HepG2 (cell line): ENCODE results near the gene ITGA6. TPM values are rescaled to one million over a fixed set of nuclear protein-coding genes. Genes with fewer than 3 reads are reported as not detected.

Experiments
- CEBPG ChIP-seq: IDR thresholded peaks from 2 replicates; pipeline ENCODE4 v1.6.1; 2016
- DNMT3B ChIP-seq: conservative IDR thresholded peaks from 2 replicates; pipeline ENCODE4 v1.6.1; 2016; ENCODE audit warnings: missing biosample characterization, control low read depth
- EEA1 ChIP-seq: sonication (generic); formaldehyde crosslinking; IDR thresholded peaks from 2 replicates; pipeline ENCODE4 v1.5.1; 2020; ENCODE audit warnings: mild to moderate bottlenecking, missing genetic modification reagents, borderline replicate concordance
- EP300 ChIP-seq, 3 experiments: sonication (generic) in 1 of 3; formaldehyde crosslinking in 1 of 3; IDR thresholded peaks; 2 replicates each; pipeline versions ENCODE4 v1.5.1 to v1.6.1; 2011 to 2020; ENCODE audit warnings: low read depth in 2 of 3, low read length in 2 of 3, borderline replicate concordance in 1 of 3, improper control_type of control experiment in 1 of 3, mild to moderate bottlenecking in 1 of 3, missing genetic modification reagents in 1 of 3, moderate library complexity in 1 of 3
- ETV5 ChIP-seq: IDR thresholded peaks from 2 replicates; pipeline ENCODE4 v1.6.1; 2018; ENCODE audit warnings: missing biosample characterization, missing genetic modification reagents, inconsistent platforms, borderline replicate concordance
- GPN1 ChIP-seq: sonication (generic); formaldehyde crosslinking; IDR thresholded peaks from 2 replicates; pipeline ENCODE4 v1.5.1; 2020; ENCODE audit warnings: missing genetic modification reagents, borderline replicate concordance
- KDM3A ChIP-seq: IDR thresholded peaks from 2 replicates; pipeline ENCODE4 v1.6.1; 2018; ENCODE audit warnings: low read depth, missing compliant biosample characterization
- KDM5B ChIP-seq: sonication (generic); formaldehyde crosslinking; IDR thresholded peaks from 2 replicates; pipeline ENCODE4 v1.4.0; 2020; ENCODE audit warnings: missing genetic modification reagents, mild to moderate bottlenecking, borderline replicate concordance
- MAZ ChIP-seq, 2 experiments: sonication (generic) in 1 of 2; formaldehyde crosslinking in 1 of 2; IDR thresholded peaks; 2 replicates each; pipeline versions ENCODE4 v1.5.0 to v1.6.1; 2012 to 2020; ENCODE audit warnings: low read depth in 2 of 2, mild to moderate bottlenecking in 2 of 2, borderline replicate concordance in 1 of 2, improper control_type of control experiment in 1 of 2, low read length in 1 of 2, missing genetic modification reagents in 1 of 2, moderate library complexity in 1 of 2
- NFKB2 ChIP-seq: sonication (generic); formaldehyde crosslinking; IDR thresholded peaks from 2 replicates; pipeline ENCODE4 v1.4.0; 2020; ENCODE audit warnings: missing genetic modification reagents, borderline replicate concordance
- NR2F1 ChIP-seq, 2 experiments: fragments of 450-650 bp in 1 of 2; formaldehyde crosslinking in 1 of 2; IDR thresholded peaks; 2 replicates each; pipeline versions ENCODE4 v1.5.0 to v1.6.1; 2016 to 2020; ENCODE audit warnings: mild to moderate bottlenecking in 1 of 2, missing compliant biosample characterization in 1 of 2, missing genetic modification reagents in 1 of 2, moderate library complexity in 1 of 2
- PATZ1 ChIP-seq: sonication (generic); formaldehyde crosslinking; IDR thresholded peaks from 2 replicates; pipeline ENCODE4 v1.4.0; 2020; ENCODE audit warnings: missing genetic modification reagents
- POLR2G ChIP-seq: fragments of 200-400 bp; formaldehyde crosslinking; IDR thresholded peaks from 2 replicates; pipeline ENCODE4 v1.6.1; 2018; ENCODE audit warnings: mild to moderate bottlenecking, low read depth, low read length, moderate library complexity
- REPIN1 ChIP-seq: sonication (generic); formaldehyde crosslinking; IDR thresholded peaks from 2 replicates; pipeline ENCODE4 v1.8.0; 2022; ENCODE audit warnings: missing genetic modification reagents, low read depth, mild to moderate bottlenecking, borderline replicate concordance
- RXRB ChIP-seq: IDR thresholded peaks from 2 replicates; pipeline ENCODE4 v1.6.1; 2016; ENCODE audit warnings: borderline replicate concordance, missing genetic modification reagents, missing compliant biosample characterization
- SALL2 ChIP-seq: sonication (generic); formaldehyde crosslinking; IDR thresholded peaks from 2 replicates; pipeline ENCODE4 v1.8.1; 2023; ENCODE audit warnings: mild to moderate bottlenecking, missing genetic modification reagents, inconsistent platforms
- TFDP2 ChIP-seq: sonication (generic); formaldehyde crosslinking; IDR thresholded peaks from 2 replicates; pipeline ENCODE4 v1.4.0; 2020; ENCODE audit warnings: missing genetic modification reagents
- ZMAT3 ChIP-seq: sonication (generic); formaldehyde crosslinking; conservative IDR thresholded peaks from 2 replicates; pipeline ENCODE4 v1.7.0; 2021; ENCODE audit warnings: missing genetic modification reagents
- ZNF263 ChIP-seq: sonication (generic); formaldehyde crosslinking; IDR thresholded peaks from 2 replicates; pipeline ENCODE4 v1.4.0; 2020; ENCODE audit warnings: missing genetic modification reagents
- ZNF34 ChIP-seq: sonication (generic); formaldehyde crosslinking; IDR thresholded peaks from 2 replicates; pipeline ENCODE4 v1.4.0; 2020; ENCODE audit warnings: mild to moderate bottlenecking, missing genetic modification reagents, borderline replicate concordance
- ZNF382 ChIP-seq: sonication (generic); formaldehyde crosslinking; IDR thresholded peaks from 2 replicates; pipeline ENCODE4 v1.5.0; 2020; ENCODE audit warnings: missing genetic modification reagents, mild to moderate bottlenecking, borderline replicate concordance
- ZNF562 ChIP-seq: sonication (generic); formaldehyde crosslinking; IDR thresholded peaks from 2 replicates; pipeline ENCODE4 v1.8.0; 2022; ENCODE audit warnings: missing genetic modification reagents, borderline replicate concordance
- ZNF567 ChIP-seq: sonication (generic); formaldehyde crosslinking; IDR thresholded peaks from 2 replicates; pipeline ENCODE4 v1.8.1; 2023; ENCODE audit warnings: mild to moderate bottlenecking, missing genetic modification reagents, borderline replicate concordance
- ZNF670 ChIP-seq: sonication (generic); formaldehyde crosslinking; IDR thresholded peaks from 2 replicates; pipeline ENCODE4 v1.8.0; 2022; ENCODE audit warnings: mild to moderate bottlenecking, missing genetic modification reagents, borderline replicate concordance
- ZNF782 ChIP-seq: sonication (generic); formaldehyde crosslinking; IDR thresholded peaks from 2 replicates; pipeline ENCODE4 v1.4.0; 2020; ENCODE audit warnings: missing genetic modification reagents, mild to moderate bottlenecking, borderline replicate concordance
- polyA plus RNA-seq, 8 experiments: library from polyadenylated mRNA; depleted of rRNA in 3 of 8; stranded (reverse) in 7 of 8; unstranded in 1 of 8; fragments of >200 nt; fragmentation: Illumina TruSeq in 4 of 8; extraction: Trizol in 4 of 8; gene quantifications; 2 replicates each; pipeline versions ENCODE4 v1.2.1 to v1.2.3, GENCODE V29; 2011 to 2016; ENCODE audit warnings: low read depth in 4 of 8, missing spikeins in 1 of 8, mixed read lengths in 1 of 8; ENCODE audit not compliant: insufficient read depth in 1 of 8
- total RNA-seq, 5 experiments: library from RNA; depleted of rRNA; stranded (reverse); fragments of >200 nt; fragmentation: Illumina TruSeq; extraction: Trizol; gene quantifications; 2 replicates each; pipeline ENCODE4 v1.2.3, GENCODE V29; 2016; ENCODE audit warnings: low read depth in 1 of 5

ITGA6 gene
- total and polyA plus RNA-seq, 2 of the 13 experiments (the other 11 are each of a cell fraction or from before 2014, with no cell fraction given) = 24.0 to 92.5 TPM

GRCh38 chr2:172465417-172466334, 38.3 kb downstream of the ITGA6 start (continued):
- TF ChIP-seq TFDP2 = no peak
- 0 out of 2 replicates have a peak, but pooled peaks have one; percentile 36 for TF ChIP-seq ZMAT3 (CRISPR knock-in tag)
- TF ChIP-seq ZNF34 (CRISPR knock-in tag) = 0 out of 2 replicates have a peak, but pooled peaks have one; percentile 26
- TF ChIP-seq ZNF263 (CRISPR knock-in tag) = peak; percentile 49; the same call in 1 of the 2 replicates
- peak; percentile 37; the same call in 1 of the 2 replicates for TF ChIP-seq POLR2G
- TF ChIP-seq ETV5 (CRISPR knock-in tag) = peak; percentile 7; the same call in 1 of the 2 replicates
- TF ChIP-seq MAZ (IDR thresholded peaks at IDR 0.05; ENCODE audit: borderline replicate concordance, low read depth, low read length) = peak; percentile 79
- TF ChIP-seq MAZ (CRISPR knock-in tag; IDR thresholded peaks at IDR 0.05; ENCODE audit: low read depth) = no peak
- TF ChIP-seq PATZ1 (CRISPR knock-in tag) = peak; percentile 85
- no peak for TF ChIP-seq ZNF670 (CRISPR knock-in tag)
- TF ChIP-seq ZNF562 (CRISPR knock-in tag) = no peak
- TF ChIP-seq SALL2 (CRISPR knock-in tag) = no peak
- TF ChIP-seq EEA1 (CRISPR knock-in tag) = no peak
- no peak; a peak in 1 of 4 replicates for TF ChIP-seq NR2F1 (CRISPR knock-in tag; IDR thresholded peaks at IDR 0.05)
- TF ChIP-seq EP300 (IDR thresholded peaks at IDR 0.05; ENCODE audit: low read depth in 2 of 2, low read length in 2 of 2) = peak in 1 of 2 experiments; percentile 74; a peak in 1 of 4 replicates
- TF ChIP-seq EP300 (CRISPR knock-in tag; IDR thresholded peaks at IDR 0.05; ENCODE audit: borderline replicate concordance) = peak; percentile 59; the same call in 1 of the 2 replicates
- no peak for TF ChIP-seq REPIN1 (CRISPR knock-in tag)
- TF ChIP-seq DNMT3B (CRISPR knock-in tag) = 0 out of 2 replicates have a peak, but pooled peaks have one; percentile 40
- peak; percentile 68 for TF ChIP-seq RXRB (CRISPR knock-in tag)
- no peak for TF ChIP-seq ZNF382
- TF ChIP-seq KDM5B (CRISPR knock-in tag) = no peak
- TF ChIP-seq NFKB2 (CRISPR knock-in tag) = no peak
- TF ChIP-seq KDM3A = peak; percentile 68; the same call in 1 of the 2 replicates
- peak; percentile 40; the same call in 1 of the 2 replicates for TF ChIP-seq ZNF567 (CRISPR knock-in tag)
- peak; percentile 40; the same call in 1 of the 2 replicates for TF ChIP-seq ZNF782
- TF ChIP-seq GPN1 (CRISPR knock-in tag) = no peak
- peak; percentile 85 for TF ChIP-seq CEBPG (CRISPR knock-in tag)
